Measurements from ENCODE around the gene NCOR1. TPM values are rescaled to one million over a fixed set of nuclear protein-coding genes. Genes with fewer than 3 reads are reported as not detected.

The NCOR1 gene
- total RNA-seq, 1 donor from 2014 or later: 81.0 TPM

DNA sequence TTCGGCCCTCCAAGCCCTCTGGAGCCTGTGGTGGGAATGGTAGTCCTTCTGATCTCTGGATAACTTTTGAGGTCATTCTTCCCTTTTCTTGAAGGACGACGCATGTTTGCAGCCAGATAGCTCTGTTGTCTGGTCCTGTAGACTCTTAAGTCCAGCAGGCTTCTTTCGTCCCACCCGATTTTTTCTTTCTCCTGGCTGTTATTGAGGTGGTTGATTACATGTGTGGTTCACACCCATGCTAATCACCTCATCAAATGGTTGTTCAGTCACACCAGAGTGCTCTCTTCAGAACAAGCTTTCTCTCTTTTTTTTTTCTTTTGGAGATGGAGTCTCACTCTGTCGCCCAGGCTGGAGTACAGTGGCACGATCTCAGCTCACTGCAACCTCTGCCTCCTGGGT is 32.3 kb upstream of the NCOR1 start:
- Histone ChIP-seq H3K4me1 (no peaks in the 10 kb centered on the region), H3K4me3 (no peak overlapping the region), H3K27ac (no peak overlapping the region), H3K27me3 (no peaks in the 10 kb centered on the region), H3K9me3 (no peaks in the 10 kb centered on the region), H3K36me3 (no peaks in the 10 kb centered on the region)
- TF ChIP-seq, protein P1, sequence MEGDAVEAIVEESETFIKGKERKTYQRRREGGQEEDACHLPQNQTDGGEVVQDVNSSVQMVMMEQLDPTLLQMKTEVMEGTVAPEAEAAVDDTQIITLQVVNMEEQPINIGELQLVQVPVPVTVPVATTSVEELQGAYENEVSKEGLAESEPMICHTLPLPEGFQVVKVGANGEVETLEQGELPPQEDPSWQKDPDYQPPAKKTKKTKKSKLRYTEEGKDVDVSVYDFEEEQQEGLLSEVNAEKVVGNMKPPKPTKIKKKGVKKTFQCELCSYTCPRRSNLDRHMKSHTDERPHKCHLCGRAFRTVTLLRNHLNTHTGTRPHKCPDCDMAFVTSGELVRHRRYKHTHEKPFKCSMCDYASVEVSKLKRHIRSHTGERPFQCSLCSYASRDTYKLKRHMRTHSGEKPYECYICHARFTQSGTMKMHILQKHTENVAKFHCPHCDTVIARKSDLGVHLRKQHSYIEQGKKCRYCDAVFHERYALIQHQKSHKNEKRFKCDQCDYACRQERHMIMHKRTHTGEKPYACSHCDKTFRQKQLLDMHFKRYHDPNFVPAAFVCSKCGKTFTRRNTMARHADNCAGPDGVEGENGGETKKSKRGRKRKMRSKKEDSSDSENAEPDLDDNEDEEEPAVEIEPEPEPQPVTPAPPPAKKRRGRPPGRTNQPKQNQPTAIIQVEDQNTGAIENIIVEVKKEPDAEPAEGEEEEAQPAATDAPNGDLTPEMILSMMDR (IDR thresholded peaks at IDR 0.05): no peak
- intact Hi-C loops (cut with DNase I): no loop called here
- no peak for DNase-seq (ENCODE audit: low spot score in 2 of 2)

DNA sequence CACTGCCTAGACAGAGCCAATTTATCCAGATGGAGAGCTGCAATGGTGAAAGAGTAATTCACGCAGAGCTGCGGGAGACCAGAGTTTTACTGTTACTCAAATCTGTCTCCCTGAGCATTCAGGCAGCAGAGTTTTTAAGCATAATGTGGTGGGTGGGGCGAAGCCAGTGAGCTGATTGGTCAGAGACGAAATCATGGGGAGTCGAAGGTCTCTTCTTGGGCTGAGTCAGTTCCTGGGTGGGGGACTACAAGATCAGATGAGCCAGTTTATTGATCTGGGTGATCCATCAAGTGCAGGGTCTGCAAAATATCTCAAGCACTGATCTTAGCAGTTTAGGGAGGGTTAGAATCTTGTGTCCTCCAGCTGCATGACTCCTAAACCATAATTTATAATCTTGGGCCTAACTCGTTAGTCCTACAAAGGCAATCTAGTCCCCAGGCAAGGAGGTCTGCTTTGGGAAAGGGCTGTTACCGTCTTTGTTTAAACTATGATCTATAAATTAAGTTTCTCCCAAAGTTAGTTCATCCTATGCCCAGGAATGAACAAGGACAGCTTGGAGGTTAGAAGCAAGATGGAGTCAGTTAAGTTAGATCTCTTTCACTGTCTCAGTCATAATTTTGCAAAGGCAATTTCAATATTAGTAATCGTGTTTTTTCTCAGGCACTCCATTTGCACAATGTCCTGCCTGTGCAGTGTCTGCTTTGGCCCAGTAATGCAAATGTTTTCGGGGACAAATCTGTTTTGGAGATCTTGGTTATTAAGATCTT is 28.6 kb upstream of the NCOR1 start:
- Histone ChIP-seq H3K9me3 (no peaks in the 10 kb centered on the region), H3K36me3 (no peaks in the 10 kb centered on the region), H3K27ac (no peak overlapping the region), H3K4me3 (no peak overlapping the region), H3K27me3 (no peaks in the 10 kb centered on the region), H3K4me1 (no peaks in the 10 kb centered on the region)
- TF ChIP-seq, protein P1 (IDR thresholded peaks at IDR 0.05): no peak
- DNase-seq (ENCODE audit: low spot score in 2 of 2): no peak
- intact Hi-C loops (cut with DNase I): no loop called here

DNA sequence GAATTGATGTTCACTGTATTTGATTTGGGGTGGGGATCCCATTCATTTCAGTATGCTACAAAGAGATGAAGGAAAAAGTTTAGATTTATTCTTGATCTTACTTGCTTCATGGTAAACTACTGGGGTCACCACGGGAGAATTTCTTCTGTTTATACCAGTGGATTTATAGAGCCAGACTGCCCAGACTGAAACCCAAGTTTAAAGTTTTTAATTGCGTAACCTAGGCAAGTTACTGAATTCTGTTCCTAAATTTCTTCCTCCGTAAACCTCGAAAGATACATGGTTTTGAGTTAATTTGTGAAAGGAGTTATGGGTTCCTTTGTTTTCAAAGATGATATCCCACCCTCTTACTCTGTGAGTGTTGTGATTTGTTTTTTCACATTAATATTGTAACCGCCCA is 28.1 kb upstream of the NCOR1 start:
- Histone ChIP-seq H3K27me3 (no peaks in the 10 kb centered on the region), H3K36me3 (no peaks in the 10 kb centered on the region), H3K27ac (no peak overlapping the region), H3K4me3 (no peak overlapping the region), H3K4me1 (no peaks in the 10 kb centered on the region), H3K9me3 (no peaks in the 10 kb centered on the region)
- intact Hi-C loops (cut with DNase I): no loop called here
- no peak for DNase-seq (ENCODE audit: low spot score in 2 of 2)
- TF ChIP-seq, protein P1 (IDR thresholded peaks at IDR 0.05): no peak

DNA sequence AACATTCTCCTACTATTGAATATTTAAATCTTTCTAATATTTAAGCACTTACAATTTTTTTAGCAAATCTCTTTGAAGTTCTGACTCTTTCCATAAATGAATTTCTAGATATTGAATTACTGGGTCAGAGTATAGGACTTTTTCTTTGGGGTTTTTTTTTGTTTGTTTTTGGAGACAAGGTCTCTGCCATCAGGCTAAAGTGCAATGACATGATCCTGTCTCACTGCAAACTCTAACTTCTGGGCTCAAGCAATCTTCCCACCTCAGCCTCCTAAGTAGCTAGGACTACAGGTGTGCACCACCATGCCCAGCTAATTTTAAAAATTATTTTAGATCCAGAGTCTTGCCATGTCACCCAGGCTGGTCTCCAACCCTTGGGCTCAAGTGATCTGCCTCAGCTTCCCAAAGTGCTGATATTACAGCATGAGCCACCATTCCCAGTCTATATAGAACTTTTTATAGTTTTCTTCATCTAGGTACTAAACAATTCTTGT is 26.6 kb upstream of the NCOR1 start:
- DNase-seq (ENCODE audit: low spot score in 2 of 2): no peak
- Histone ChIP-seq H3K4me1 (no peaks in the 10 kb centered on the region), H3K27ac (no peak overlapping the region), H3K27me3 (no peaks in the 10 kb centered on the region), H3K4me3 (no peak overlapping the region), H3K36me3 (no peaks in the 10 kb centered on the region), H3K9me3 (no peaks in the 10 kb centered on the region)
- TF ChIP-seq, protein P1 (IDR thresholded peaks at IDR 0.05): no peak
- intact Hi-C loops (cut with DNase I): no loop called here

DNA sequence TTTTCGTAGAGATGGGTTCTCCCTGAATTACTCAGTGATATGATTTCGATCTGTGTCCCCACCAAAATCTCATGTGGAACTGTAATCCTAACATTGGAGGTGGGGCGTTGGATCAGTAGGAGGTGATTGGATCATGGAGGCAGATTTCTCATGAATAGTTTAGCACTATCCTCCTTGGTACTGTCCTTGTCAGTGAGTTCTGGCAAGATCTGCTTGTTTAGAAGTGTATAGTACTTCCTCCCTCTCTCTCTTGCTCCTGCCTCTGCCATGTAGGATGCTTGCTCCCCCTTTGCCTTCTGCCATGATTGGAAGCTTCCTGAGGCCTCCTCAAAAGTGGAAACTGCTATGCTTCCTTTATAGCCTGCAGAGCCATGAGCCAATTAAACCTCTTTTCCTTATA is 24.6 kb upstream of the NCOR1 start:
- no peaks in the 10 kb centered on the region for H3K4me1 ChIP-seq
- no peak overlapping the region for H3K4me3 ChIP-seq
- TF ChIP-seq, protein P1 (IDR thresholded peaks at IDR 0.05): no peak
- H3K36me3 ChIP-seq: peaks cover 0 to 2% of the 10 kb centered on the region in 2 donors
- no peak overlapping the region for H3K27ac ChIP-seq
- DNase-seq (ENCODE audit: low spot score in 2 of 2): no peak
- intact Hi-C loops (cut with DNase I): no loop called here
- no peaks in the 10 kb centered on the region for H3K9me3 ChIP-seq
- H3K27me3 ChIP-seq: no peaks in the 10 kb centered on the region

Data from ascending aorta (tissue), 2 donors.